ENCODE measurements around the gene SORCS2.

DNA sequence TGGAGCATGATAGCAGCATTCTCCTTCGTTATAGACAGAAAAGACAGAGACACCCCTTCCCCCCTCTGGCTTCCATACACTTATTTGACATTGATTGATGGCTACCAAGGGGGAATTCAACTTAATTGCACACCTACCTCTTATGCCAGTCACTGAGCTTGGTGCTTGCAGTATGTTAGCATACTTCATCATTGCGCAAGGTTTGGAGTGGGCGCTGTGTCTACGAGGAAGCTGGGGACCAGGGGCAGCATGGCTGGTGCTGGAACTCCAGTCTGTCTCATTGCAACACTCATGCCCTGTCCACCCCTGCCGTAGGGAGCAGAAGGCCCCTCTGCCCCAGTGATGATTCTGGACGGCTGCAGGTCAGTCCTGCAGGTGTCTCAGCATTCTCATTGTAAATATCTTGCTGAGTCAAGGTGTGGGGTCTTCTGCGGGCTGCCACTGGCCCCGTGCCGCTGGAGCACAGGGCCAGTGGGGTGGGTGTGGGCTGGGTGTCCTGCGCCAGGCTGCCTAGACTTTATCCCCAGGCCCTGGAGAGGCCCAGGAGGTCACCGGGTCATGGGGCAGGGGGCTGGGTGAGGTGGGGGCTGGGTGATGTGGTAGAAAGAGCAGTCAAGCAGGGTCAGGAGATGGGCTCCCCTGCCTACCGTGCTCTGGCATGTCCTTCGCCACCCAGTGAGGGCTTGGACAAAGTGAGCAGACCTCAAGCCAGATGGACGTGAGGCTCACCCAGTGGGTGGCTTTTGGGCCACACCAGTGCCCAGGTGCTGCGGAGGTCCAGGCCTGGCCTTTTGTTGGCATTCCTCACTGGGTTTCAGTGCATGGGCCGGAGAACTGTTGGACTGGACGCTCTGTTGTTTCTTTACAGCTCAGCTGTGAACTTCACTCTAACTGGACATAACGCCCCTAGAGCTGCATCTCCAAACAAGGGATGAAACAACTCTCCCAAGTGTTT, 156.9 kb downstream of the SORCS2 start:
- TF ChIP-seq POLR2A (IDR thresholded peaks at IDR 0.05; ENCODE audit: extremely low read depth, insufficient read length) = no peak
- TF ChIP-seq, protein P1, sequence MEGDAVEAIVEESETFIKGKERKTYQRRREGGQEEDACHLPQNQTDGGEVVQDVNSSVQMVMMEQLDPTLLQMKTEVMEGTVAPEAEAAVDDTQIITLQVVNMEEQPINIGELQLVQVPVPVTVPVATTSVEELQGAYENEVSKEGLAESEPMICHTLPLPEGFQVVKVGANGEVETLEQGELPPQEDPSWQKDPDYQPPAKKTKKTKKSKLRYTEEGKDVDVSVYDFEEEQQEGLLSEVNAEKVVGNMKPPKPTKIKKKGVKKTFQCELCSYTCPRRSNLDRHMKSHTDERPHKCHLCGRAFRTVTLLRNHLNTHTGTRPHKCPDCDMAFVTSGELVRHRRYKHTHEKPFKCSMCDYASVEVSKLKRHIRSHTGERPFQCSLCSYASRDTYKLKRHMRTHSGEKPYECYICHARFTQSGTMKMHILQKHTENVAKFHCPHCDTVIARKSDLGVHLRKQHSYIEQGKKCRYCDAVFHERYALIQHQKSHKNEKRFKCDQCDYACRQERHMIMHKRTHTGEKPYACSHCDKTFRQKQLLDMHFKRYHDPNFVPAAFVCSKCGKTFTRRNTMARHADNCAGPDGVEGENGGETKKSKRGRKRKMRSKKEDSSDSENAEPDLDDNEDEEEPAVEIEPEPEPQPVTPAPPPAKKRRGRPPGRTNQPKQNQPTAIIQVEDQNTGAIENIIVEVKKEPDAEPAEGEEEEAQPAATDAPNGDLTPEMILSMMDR (IDR thresholded peaks at IDR 0.05; ENCODE audit: low read depth, low read length) = no peak
